Measurements from ENCODE around the gene ULK3. TPM values are rescaled to one million over a fixed set of nuclear protein-coding genes. Genes with fewer than 3 reads are reported as not detected.
"Not testable (repeated sequence)": the region's sequence is repeated elsewhere in the genome, so short reads cannot be mapped to it uniquely, and the experiment has no call there.

ULK3 gene
- 14.5 and 19.5 TPM in 2 replicates for total RNA-seq (2014; rRNA removed; shearing (Covaris generic); ENCODE audit: low replicate concordance)

- Histone ChIP-seq H3K9me3 (no peaks in the 10 kb centered on the region), H3K4me3 (peak within 1 kb of the TSS; percentile 96), H3K27me3 (no peaks in the 10 kb centered on the region), H3K36me3 (peaks cover 33% of the 10 kb centered on the region)
- DNase-seq = peak; percentile 93
These were observed at the start of gene ULK3 for GRCh38 chr15:74842581-74843444. TSS of gene ULK3 (minus strand) at chr15:74843156. CDS start at chr15:74843105, 51 bp downstream.

- no peaks in the 10 kb centered on the region for H3K27me3 ChIP-seq
- DNase-seq = no peak
- H3K36me3 ChIP-seq = peaks cover 30% of the 10 kb centered on the region
- H3K4me3 ChIP-seq = no peak overlapping the region
- no peaks in the 10 kb centered on the region for H3K9me3 ChIP-seq
These were observed 49.4 kb upstream of the ULK3 start for GRCh38 chr15:74892313-74892712.

- no peaks in the 10 kb centered on the region for H3K27me3 ChIP-seq
- H3K9me3 ChIP-seq = no peaks in the 10 kb centered on the region
- H3K4me3 ChIP-seq = no peak overlapping the region
- peaks cover 23% of the 10 kb centered on the region for H3K36me3 ChIP-seq
- DNase-seq = no peak
These were observed 48.5 kb upstream of the ULK3 start for GRCh38 chr15:74891469-74891868.

- H3K9me3 ChIP-seq = no peaks in the 10 kb centered on the region
- H3K27me3 ChIP-seq = no peaks in the 10 kb centered on the region
- peaks cover 23% of the 10 kb centered on the region for H3K36me3 ChIP-seq
- H3K4me3 ChIP-seq = peak overlapping the region; percentile 87
- no peak for DNase-seq
These were observed 47.7 kb upstream of the ULK3 start for GRCh38 chr15:74890665-74890960.

GRCh38 chr15:74889883-74890664 lies 47.1 kb upstream of the ULK3 start, which contains the start of gene MPI:
TSS of gene MPI (plus strand) at chr15:74890042. CDS start at chr15:74890074, 32 bp downstream.
- Histone ChIP-seq H3K36me3 (peaks cover 23% of the 10 kb centered on the region), H3K27me3 (no peaks in the 10 kb centered on the region), H3K4me3 (peak within 1 kb of the TSS; percentile 87), H3K9me3 (no peaks in the 10 kb centered on the region)
- DNase-seq = peak; percentile 90

- peak; percentile 53 for DNase-seq
- H3K36me3 ChIP-seq = peaks cover 23% of the 10 kb centered on the region
These were observed 46.5 kb upstream of the ULK3 start for GRCh38 chr15:74889390-74889882.

GRCh38 chr15:74888716-74889115 lies 45.8 kb upstream of the ULK3 start:
- no peak overlapping the region; the same call in 1 of the 2 replicates for H3K4me3 ChIP-seq
- no peaks in the 10 kb centered on the region for H3K9me3 ChIP-seq
- DNase-seq = no peak
- peaks cover 23% of the 10 kb centered on the region for H3K36me3 ChIP-seq
- no peaks in the 10 kb centered on the region for H3K27me3 ChIP-seq

More at GRCh38 chr15:74889390-74889882, 46.5 kb upstream of the ULK3 start:
- no peaks in the 10 kb centered on the region for H3K27me3 ChIP-seq
- no peaks in the 10 kb centered on the region for H3K9me3 ChIP-seq
- H3K4me3 ChIP-seq = peak overlapping the region; percentile 87

- not testable (repeated sequence) for DNase-seq, H3K4me3 ChIP-seq, H3K9me3 ChIP-seq
These were observed 44.7 kb upstream of the ULK3 start for GRCh38 chr15:74887537-74888193.

GRCh38 chr15:74885461-74885860 lies 42.5 kb upstream of the ULK3 start:
- 0 out of 2 replicates have a peak, but pooled peaks cover 2% of the 10 kb centered on the region for H3K9me3 ChIP-seq
- H3K27me3 ChIP-seq = no peaks in the 10 kb centered on the region
- H3K4me3 ChIP-seq = no peak overlapping the region
- DNase-seq = no peak
- no peaks in the 10 kb centered on the region for H3K36me3 ChIP-seq

More at GRCh38 chr15:74887537-74888193, 44.7 kb upstream of the ULK3 start:
- not testable (repeated sequence) for H3K27me3 ChIP-seq
- H3K36me3 ChIP-seq = peaks cover 15% of the 10 kb centered on the region

- H3K27me3 ChIP-seq = no peaks in the 10 kb centered on the region
- no peak overlapping the region for H3K4me3 ChIP-seq
- 0 out of 2 replicates have a peak, but pooled peaks cover 2% of the 10 kb centered on the region for H3K9me3 ChIP-seq
- DNase-seq = peak; percentile 30
- H3K36me3 ChIP-seq = no peaks in the 10 kb centered on the region
These were observed 41.7 kb upstream of the ULK3 start for GRCh38 chr15:74884428-74885223.

- Histone ChIP-seq H3K9me3 (0 out of 2 replicates have a peak, but pooled peaks cover 2% of the 10 kb centered on the region), H3K27me3 (no peaks in the 10 kb centered on the region), H3K4me3 (no peak overlapping the region), H3K36me3 (no peaks in the 10 kb centered on the region)
- no peak for DNase-seq
These were observed 39.6 kb upstream of the ULK3 start for GRCh38 chr15:74882528-74882927.

- Histone ChIP-seq H3K9me3 (0 out of 2 replicates have a peak, but pooled peaks cover 2% of the 10 kb centered on the region), H3K4me3 (no peak overlapping the region), H3K27me3 (no peaks in the 10 kb centered on the region), H3K36me3 (no peaks in the 10 kb centered on the region)
- no peak for DNase-seq
These were observed 35.3 kb upstream of the ULK3 start for GRCh38 chr15:74878273-74878672.

- H3K4me3 ChIP-seq = peak overlapping the region; percentile 91
- no peak for DNase-seq
- peaks cover 9% of the 10 kb centered on the region for H3K36me3 ChIP-seq
- no peaks in the 10 kb centered on the region for H3K27me3 ChIP-seq
- H3K9me3 ChIP-seq = no peaks in the 10 kb centered on the region
These were observed 30.9 kb upstream of the ULK3 start for GRCh38 chr15:74873756-74874424.

- no peaks in the 10 kb centered on the region for H3K27me3 ChIP-seq
- no peaks in the 10 kb centered on the region for H3K9me3 ChIP-seq
- peak; percentile 97 for DNase-seq
- peaks cover 13% of the 10 kb centered on the region for H3K36me3 ChIP-seq
- H3K4me3 ChIP-seq = peak within 1 kb of the TSS; percentile 91
These were observed 30.2 kb upstream of the ULK3 start, which contains the start of gene SCAMP2 for GRCh38 chr15:74873036-74873755. TSS of gene SCAMP2 (minus strand) at chr15:74873365. CDS start at chr15:74873255, 110 bp downstream.

- H3K4me3 ChIP-seq = peak overlapping the region; percentile 91
- H3K27me3 ChIP-seq = no peaks in the 10 kb centered on the region
- H3K36me3 ChIP-seq = peaks cover 13% of the 10 kb centered on the region
- H3K9me3 ChIP-seq = no peaks in the 10 kb centered on the region
- DNase-seq = no peak
These were observed 29.7 kb upstream of the ULK3 start for GRCh38 chr15:74872702-74873035.

Measured in MG63 (cell line).